ENCODE data around the gene CHML.

DNA sequence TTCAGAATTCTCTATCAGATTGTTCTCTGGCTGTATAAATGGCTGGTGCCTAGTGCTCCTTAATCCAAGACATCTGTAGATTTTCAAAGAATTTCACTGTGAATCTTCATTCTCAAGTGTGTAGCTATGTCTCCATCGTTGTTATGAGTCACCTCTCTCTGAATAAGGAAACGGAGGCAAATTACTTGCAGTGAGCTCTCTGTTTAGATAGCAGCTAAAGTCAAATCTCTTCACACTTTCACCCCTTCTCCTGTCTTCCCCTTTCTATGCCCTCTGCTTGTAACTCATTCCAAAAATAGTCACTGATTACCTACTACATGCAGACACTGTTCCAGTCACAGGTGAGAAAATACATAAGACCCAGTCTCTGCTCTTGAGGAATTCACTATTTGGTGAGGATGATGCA lies 39.7 kb downstream of the CHML start:
- TF ChIP-seq, protein P1, sequence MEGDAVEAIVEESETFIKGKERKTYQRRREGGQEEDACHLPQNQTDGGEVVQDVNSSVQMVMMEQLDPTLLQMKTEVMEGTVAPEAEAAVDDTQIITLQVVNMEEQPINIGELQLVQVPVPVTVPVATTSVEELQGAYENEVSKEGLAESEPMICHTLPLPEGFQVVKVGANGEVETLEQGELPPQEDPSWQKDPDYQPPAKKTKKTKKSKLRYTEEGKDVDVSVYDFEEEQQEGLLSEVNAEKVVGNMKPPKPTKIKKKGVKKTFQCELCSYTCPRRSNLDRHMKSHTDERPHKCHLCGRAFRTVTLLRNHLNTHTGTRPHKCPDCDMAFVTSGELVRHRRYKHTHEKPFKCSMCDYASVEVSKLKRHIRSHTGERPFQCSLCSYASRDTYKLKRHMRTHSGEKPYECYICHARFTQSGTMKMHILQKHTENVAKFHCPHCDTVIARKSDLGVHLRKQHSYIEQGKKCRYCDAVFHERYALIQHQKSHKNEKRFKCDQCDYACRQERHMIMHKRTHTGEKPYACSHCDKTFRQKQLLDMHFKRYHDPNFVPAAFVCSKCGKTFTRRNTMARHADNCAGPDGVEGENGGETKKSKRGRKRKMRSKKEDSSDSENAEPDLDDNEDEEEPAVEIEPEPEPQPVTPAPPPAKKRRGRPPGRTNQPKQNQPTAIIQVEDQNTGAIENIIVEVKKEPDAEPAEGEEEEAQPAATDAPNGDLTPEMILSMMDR (IDR thresholded peaks at IDR 0.05), result no peak
- TF ChIP-seq EP300 (IDR thresholded peaks at IDR 0.05; ENCODE audit: low read depth) (no peak), POLR2AphosphoS5 (IDR thresholded peaks at IDR 0.05) (no peak), POLR2A (IDR thresholded peaks at IDR 0.05) (no peak)
